ENCODE measurements around the gene CCL20.

CCL20 gene

GRCh38 chr2:227816507-227817294 is 3.1 kb downstream of the CCL20 start:
- no peaks in the 10 kb centered on the region for H3K27me3 ChIP-seq (ENCODE audit: insufficient read depth, low read depth)
- H3K4me2 ChIP-seq, result no peak overlapping the region
- no peak overlapping the region for H3K9ac ChIP-seq
- no peak overlapping the region for H3K4me3 ChIP-seq (IDR thresholded peaks at IDR 0.05; ENCODE audit: insufficient read depth, low read depth, low read length)
- H3K4me1 ChIP-seq (ENCODE audit: low read depth, poor library complexity, severe bottlenecking), result no peaks in the 10 kb centered on the region
- no peak for TF ChIP-seq CTCF (conservative IDR thresholded peaks at IDR 0.05; ENCODE audit: low read depth, low read length)
- H3K36me3 ChIP-seq (ENCODE audit: insufficient read depth), result no peaks in the 10 kb centered on the region
- H4K20me1 ChIP-seq (ENCODE audit: insufficient read depth), result no peaks in the 10 kb centered on the region
- no peak overlapping the region for H3K27ac ChIP-seq
- no peak overlapping the region for H2AFZ ChIP-seq (ENCODE audit: low read depth)
- H3K79me2 ChIP-seq (ENCODE audit: insufficient read depth, low read depth), result no peaks in the 10 kb centered on the region

- H3K36me3 ChIP-seq (ENCODE audit: insufficient read depth), result no peaks in the 10 kb centered on the region
- H3K27ac ChIP-seq, result no peak overlapping the region
- H3K4me3 ChIP-seq (IDR thresholded peaks at IDR 0.05; ENCODE audit: insufficient read depth, low read depth, low read length), result no peak overlapping the region
- no peak overlapping the region for H2AFZ ChIP-seq (ENCODE audit: low read depth)
- no peaks in the 10 kb centered on the region for H3K79me2 ChIP-seq (ENCODE audit: insufficient read depth, low read depth)
- H3K27me3 ChIP-seq (ENCODE audit: insufficient read depth, low read depth), result no peaks in the 10 kb centered on the region
- no peak overlapping the region for H3K4me2 ChIP-seq
- H3K4me1 ChIP-seq (ENCODE audit: low read depth, poor library complexity, severe bottlenecking), result no peaks in the 10 kb centered on the region
- no peak overlapping the region for H3K9ac ChIP-seq
- no peaks in the 10 kb centered on the region for H4K20me1 ChIP-seq (ENCODE audit: insufficient read depth)
- TF ChIP-seq CTCF (conservative IDR thresholded peaks at IDR 0.05; ENCODE audit: low read depth, low read length), result no peak
These were observed 3.7 kb downstream of the CCL20 start for GRCh38 chr2:227817336-227817735.

- no peaks in the 10 kb centered on the region for H3K79me2 ChIP-seq (ENCODE audit: insufficient read depth, low read depth)
- no peaks in the 10 kb centered on the region for H3K4me1 ChIP-seq (ENCODE audit: low read depth, poor library complexity, severe bottlenecking)
- H3K4me3 ChIP-seq (IDR thresholded peaks at IDR 0.05; ENCODE audit: insufficient read depth, low read depth, low read length), result no peak overlapping the region
- H3K4me2 ChIP-seq, result no peak overlapping the region
- H4K20me1 ChIP-seq (ENCODE audit: insufficient read depth), result no peaks in the 10 kb centered on the region
- no peaks in the 10 kb centered on the region for H3K27me3 ChIP-seq (ENCODE audit: insufficient read depth, low read depth)
- no peak overlapping the region for H3K27ac ChIP-seq
- H2AFZ ChIP-seq (ENCODE audit: low read depth), result no peak overlapping the region
- TF ChIP-seq CTCF (conservative IDR thresholded peaks at IDR 0.05; ENCODE audit: low read depth, low read length), result no peak
- no peaks in the 10 kb centered on the region for H3K36me3 ChIP-seq (ENCODE audit: insufficient read depth)
- no peak overlapping the region for H3K9ac ChIP-seq
These were observed 4.4 kb downstream of the CCL20 start for GRCh38 chr2:227817850-227818674.

- TF ChIP-seq CTCF (conservative IDR thresholded peaks at IDR 0.05; ENCODE audit: low read depth, low read length), result no peak
- no peak overlapping the region for H2AFZ ChIP-seq (ENCODE audit: low read depth)
- no peaks in the 10 kb centered on the region for H3K4me1 ChIP-seq (ENCODE audit: low read depth, poor library complexity, severe bottlenecking)
- H3K36me3 ChIP-seq (ENCODE audit: insufficient read depth), result no peaks in the 10 kb centered on the region
- no peak overlapping the region for H3K4me3 ChIP-seq (IDR thresholded peaks at IDR 0.05; ENCODE audit: insufficient read depth, low read depth, low read length)
- no peaks in the 10 kb centered on the region for H4K20me1 ChIP-seq (ENCODE audit: insufficient read depth)
- H3K4me2 ChIP-seq, result no peak overlapping the region
- H3K27ac ChIP-seq, result no peak overlapping the region
- no peaks in the 10 kb centered on the region for H3K27me3 ChIP-seq (ENCODE audit: insufficient read depth, low read depth)
- no peak overlapping the region for H3K9ac ChIP-seq
- H3K79me2 ChIP-seq (ENCODE audit: insufficient read depth, low read depth), result no peaks in the 10 kb centered on the region
These were observed 5.2 kb downstream of the CCL20 start for GRCh38 chr2:227818675-227819397.
